ENCODE data around the gene PKNOX2. TPM values are rescaled to one million over a fixed set of nuclear protein-coding genes. Genes with fewer than 3 reads are reported as not detected.

Gene PKNOX2
- total RNA-seq, 4 donors from 2014 or later, result 0.40 to 5.9 (median 1.1) TPM; not detected in 1

DNA sequence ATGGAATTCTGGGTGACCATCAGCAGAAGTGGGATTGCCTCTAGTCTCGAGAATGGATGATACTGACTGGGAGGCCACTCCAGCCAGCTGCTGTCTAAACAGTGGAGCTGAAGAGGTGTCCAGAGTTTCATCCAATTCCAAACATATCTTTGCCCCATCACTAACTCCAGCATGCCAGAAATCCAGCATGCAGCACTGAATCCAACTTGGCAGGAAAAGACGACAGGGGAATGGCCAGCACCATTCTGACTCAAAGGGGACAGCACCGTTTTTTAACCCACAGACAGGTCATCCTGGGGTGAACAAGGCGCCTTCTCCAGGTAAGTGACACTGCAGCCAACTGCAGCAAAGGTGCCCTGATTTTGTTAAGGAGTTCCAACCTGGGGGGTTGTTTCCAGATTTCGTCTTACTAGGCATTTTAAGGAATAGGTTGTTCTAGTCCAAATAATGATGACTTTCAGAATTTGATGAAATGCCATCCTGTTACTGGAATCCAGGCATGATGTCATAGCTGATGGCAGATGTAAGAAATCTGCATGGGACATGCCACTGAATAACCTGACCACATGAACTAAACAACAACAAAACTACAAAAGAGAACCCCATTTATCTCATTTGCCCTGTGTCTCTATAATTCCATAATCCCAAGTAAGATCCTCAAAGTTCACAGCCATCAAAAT lies 299.2 kb downstream of the PKNOX2 start:
- no peaks in the 10 kb centered on the region for H3K27me3 ChIP-seq
- intact Hi-C loops (cut with DNase I), result no loop called here
- no peaks in the 10 kb centered on the region for H3K9me3 ChIP-seq
- no peak for DNase-seq
- no peaks in the 10 kb centered on the region for H3K4me1 ChIP-seq
- no peaks in the 10 kb centered on the region for H3K36me3 ChIP-seq
- 79 to 87% methylated on average over 4 to 5 of the region's 5 CpGs for WGBS, 2 donors
- no peak for TF ChIP-seq POLR2A (IDR thresholded peaks at IDR 0.05)
- TF ChIP-seq, protein P1, sequence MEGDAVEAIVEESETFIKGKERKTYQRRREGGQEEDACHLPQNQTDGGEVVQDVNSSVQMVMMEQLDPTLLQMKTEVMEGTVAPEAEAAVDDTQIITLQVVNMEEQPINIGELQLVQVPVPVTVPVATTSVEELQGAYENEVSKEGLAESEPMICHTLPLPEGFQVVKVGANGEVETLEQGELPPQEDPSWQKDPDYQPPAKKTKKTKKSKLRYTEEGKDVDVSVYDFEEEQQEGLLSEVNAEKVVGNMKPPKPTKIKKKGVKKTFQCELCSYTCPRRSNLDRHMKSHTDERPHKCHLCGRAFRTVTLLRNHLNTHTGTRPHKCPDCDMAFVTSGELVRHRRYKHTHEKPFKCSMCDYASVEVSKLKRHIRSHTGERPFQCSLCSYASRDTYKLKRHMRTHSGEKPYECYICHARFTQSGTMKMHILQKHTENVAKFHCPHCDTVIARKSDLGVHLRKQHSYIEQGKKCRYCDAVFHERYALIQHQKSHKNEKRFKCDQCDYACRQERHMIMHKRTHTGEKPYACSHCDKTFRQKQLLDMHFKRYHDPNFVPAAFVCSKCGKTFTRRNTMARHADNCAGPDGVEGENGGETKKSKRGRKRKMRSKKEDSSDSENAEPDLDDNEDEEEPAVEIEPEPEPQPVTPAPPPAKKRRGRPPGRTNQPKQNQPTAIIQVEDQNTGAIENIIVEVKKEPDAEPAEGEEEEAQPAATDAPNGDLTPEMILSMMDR (IDR thresholded peaks at IDR 0.05), result no peak
- H3K4me3 ChIP-seq, result no peak overlapping the region
- no peak overlapping the region for H3K27ac ChIP-seq

- no peaks in the 10 kb centered on the region for H3K9me3 ChIP-seq
- intact Hi-C loops (cut with DNase I), result no loop called here
- no peak overlapping the region for H3K27ac ChIP-seq
- no peaks in the 10 kb centered on the region for H3K36me3 ChIP-seq
- no peaks in the 10 kb centered on the region for H3K27me3 ChIP-seq
- no peak overlapping the region for H3K4me3 ChIP-seq
- no peak for DNase-seq
- no peaks in the 10 kb centered on the region for H3K4me1 ChIP-seq
- WGBS, 2 donors, result 53 to 83% methylated on average over 4 of the region's 4 CpGs
- no peak for TF ChIP-seq POLR2A (IDR thresholded peaks at IDR 0.05)
- TF ChIP-seq, protein P1 (IDR thresholded peaks at IDR 0.05), result no peak
These were observed 299.7 kb downstream of the PKNOX2 start for GRCh38 chr11:125464270-125464662.

DNA sequence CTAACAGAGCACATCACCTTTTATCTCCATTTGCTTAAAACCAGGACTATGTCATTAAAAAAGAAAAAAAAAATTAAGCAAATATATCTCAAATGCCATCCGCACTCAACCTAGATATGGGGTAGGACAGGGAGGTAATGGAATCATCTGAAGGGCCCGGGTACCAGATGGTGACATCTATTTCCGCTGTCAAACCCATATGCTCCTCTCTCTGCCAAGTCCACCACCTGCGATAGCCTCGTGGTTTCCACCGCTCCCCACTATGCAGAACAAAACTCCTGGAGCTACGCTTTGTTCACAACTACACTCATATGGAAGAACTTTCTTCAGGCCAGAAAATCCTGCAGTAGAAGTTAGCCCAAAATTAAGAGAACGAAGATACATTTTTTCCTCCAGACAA lies 300.1 kb downstream of the PKNOX2 start:
- TF ChIP-seq, protein P1 (IDR thresholded peaks at IDR 0.05), result no peak
- no peaks in the 10 kb centered on the region for H3K9me3 ChIP-seq
- H3K36me3 ChIP-seq, result no peaks in the 10 kb centered on the region
- no peaks in the 10 kb centered on the region for H3K27me3 ChIP-seq
- no peak for DNase-seq
- WGBS, 2 donors, result 89 to 92% methylated on average over 8 of the region's 8 CpGs
- intact Hi-C loops (cut with DNase I), result no loop called here
- H3K27ac ChIP-seq, result no peak overlapping the region
- no peak overlapping the region for H3K4me3 ChIP-seq
- no peaks in the 10 kb centered on the region for H3K4me1 ChIP-seq

- Histone ChIP-seq H3K27me3 (no peaks in the 10 kb centered on the region), H3K27ac (no peak overlapping the region), H3K36me3 (no peaks in the 10 kb centered on the region), H3K9me3 (no peaks in the 10 kb centered on the region), H3K4me3 (no peak overlapping the region), H3K4me1 (no peaks in the 10 kb centered on the region)
- TF ChIP-seq, protein P1 (IDR thresholded peaks at IDR 0.05), result no peak
- TF ChIP-seq POLR2A (IDR thresholded peaks at IDR 0.05), result no peak
- intact Hi-C loops (cut with DNase I), result no loop called here
- no peak for DNase-seq
- WGBS, 2 donors, result 71 to 88% methylated on average over 1 to 2 of the region's 2 CpGs
These were observed 300.7 kb downstream of the PKNOX2 start for GRCh38 chr11:125465255-125465654.

DNA sequence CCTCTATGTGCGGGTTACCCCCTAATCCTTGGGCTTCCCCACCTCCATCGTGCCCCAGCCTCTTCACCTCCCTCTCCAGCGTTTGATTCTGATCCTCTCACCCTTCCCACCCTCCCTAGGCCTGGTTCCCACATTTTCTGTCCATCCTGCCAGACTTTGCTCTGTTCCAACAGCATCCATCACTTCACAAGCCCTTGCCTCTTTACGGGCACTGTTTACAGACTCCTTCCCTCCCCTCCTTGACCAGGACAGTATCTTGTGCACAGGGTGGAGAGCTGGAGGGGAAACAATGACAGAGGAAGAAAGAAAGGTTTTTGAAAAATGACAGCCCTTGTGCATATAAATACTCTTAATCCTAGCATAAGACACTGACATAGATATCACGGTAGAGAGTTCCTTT lies 301.1 kb downstream of the PKNOX2 start:
- intact Hi-C loops (cut with DNase I), result no loop called here
- WGBS, 2 donors, result 35 to 46% methylated on average over 4 to 5 of the region's 5 CpGs
- DNase-seq, result no peak
- H3K4me3 ChIP-seq, result no peak overlapping the region
- no peaks in the 10 kb centered on the region for H3K9me3 ChIP-seq
- H3K36me3 ChIP-seq, result no peaks in the 10 kb centered on the region
- H3K27ac ChIP-seq, result no peak overlapping the region
- TF ChIP-seq POLR2A (IDR thresholded peaks at IDR 0.05), result no peak
- H3K4me1 ChIP-seq, result no peaks in the 10 kb centered on the region
- no peaks in the 10 kb centered on the region for H3K27me3 ChIP-seq

- H3K4me1 ChIP-seq, result no peaks in the 10 kb centered on the region
- no peaks in the 10 kb centered on the region for H3K9me3 ChIP-seq
- no peak for DNase-seq
- TF ChIP-seq, protein P1 (IDR thresholded peaks at IDR 0.05), result no peak
- TF ChIP-seq POLR2A (IDR thresholded peaks at IDR 0.05), result no peak
- no peak overlapping the region for H3K4me3 ChIP-seq
- H3K27ac ChIP-seq, result no peak overlapping the region
- H3K36me3 ChIP-seq, result no peaks in the 10 kb centered on the region
- intact Hi-C loops (cut with DNase I), result no loop called here
- H3K27me3 ChIP-seq, result no peaks in the 10 kb centered on the region
These were observed 303.5 kb downstream of the PKNOX2 start for GRCh38 chr11:125468025-125468424.

Data from esophagus squamous epithelium (tissue), 5 donors.